Measurements from ENCODE around the gene ITPR1. TPM values are rescaled to one million over a fixed set of nuclear protein-coding genes. Genes with fewer than 3 reads are reported as not detected.

Gene ITPR1
- total and polyA plus RNA-seq, 4 donors: 3.7 to 39.4 (median 8.2) TPM

DNA sequence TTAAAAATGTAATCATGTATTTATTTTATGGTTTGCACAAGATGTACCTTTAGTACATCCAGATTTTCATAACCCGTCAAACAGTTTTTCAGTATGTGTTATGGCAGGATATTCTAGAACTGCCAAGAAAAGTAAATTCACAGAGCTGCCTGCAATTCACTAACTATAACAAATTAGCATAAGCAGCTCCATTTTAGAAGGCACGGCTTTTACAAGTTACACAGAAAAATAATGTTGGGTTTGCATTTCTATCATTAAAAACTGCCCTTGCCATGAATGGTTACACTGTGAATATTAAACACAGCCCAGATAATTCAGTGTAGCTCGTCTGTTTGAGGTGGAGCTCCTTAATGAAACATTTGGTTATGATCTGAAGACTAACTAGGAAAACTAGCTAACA, 391.7 kb downstream of the ITPR1 start:
- Histone ChIP-seq H3K4me1 (ENCODE audit: control insufficient read depth in 4 of 4, insufficient read depth in 4 of 4, low read length in 3 of 4) (peaks cover 0 to 7% (median 3%) of the 10 kb centered on the region in 4 donors), H3K9me3 (ENCODE audit: control insufficient read depth in 4 of 4, low read length in 3 of 4) (no peaks in the 10 kb centered on the region), H3K27me3 (ENCODE audit: control insufficient read depth in 4 of 4, insufficient read depth in 4 of 4, low read length in 3 of 4) (no peaks in the 10 kb centered on the region), H3K27ac (ENCODE audit: low read depth in 1 of 2, low read length in 2 of 2) (no peak overlapping the region), H3K4me3 (ENCODE audit: low read depth in 1 of 3, low read length in 3 of 3) (no peak overlapping the region), H3K36me3 (ENCODE audit: control insufficient read depth in 4 of 4, insufficient read depth in 3 of 4, low read depth in 1 of 4, low read length in 3 of 4) (no peaks in the 10 kb centered on the region), H3K9ac (ENCODE audit: low read depth in 1 of 2, low read length in 2 of 2) (no peak overlapping the region)
- WGBS: 92% methylated on average over 3 of the region's 3 CpGs
- no peak for DNase-seq (ENCODE audit: low spot score)
- no peak for TF ChIP-seq SP1 (IDR thresholded peaks at IDR 0.05)
- no peak for TF ChIP-seq HNF4G (IDR thresholded peaks at IDR 0.05)
- no peak for TF ChIP-seq NR2F2 (IDR thresholded peaks at IDR 0.05)
- TF ChIP-seq HNF4A (conservative IDR thresholded peaks at IDR 0.05): no peak
- TF ChIP-seq, protein P1, sequence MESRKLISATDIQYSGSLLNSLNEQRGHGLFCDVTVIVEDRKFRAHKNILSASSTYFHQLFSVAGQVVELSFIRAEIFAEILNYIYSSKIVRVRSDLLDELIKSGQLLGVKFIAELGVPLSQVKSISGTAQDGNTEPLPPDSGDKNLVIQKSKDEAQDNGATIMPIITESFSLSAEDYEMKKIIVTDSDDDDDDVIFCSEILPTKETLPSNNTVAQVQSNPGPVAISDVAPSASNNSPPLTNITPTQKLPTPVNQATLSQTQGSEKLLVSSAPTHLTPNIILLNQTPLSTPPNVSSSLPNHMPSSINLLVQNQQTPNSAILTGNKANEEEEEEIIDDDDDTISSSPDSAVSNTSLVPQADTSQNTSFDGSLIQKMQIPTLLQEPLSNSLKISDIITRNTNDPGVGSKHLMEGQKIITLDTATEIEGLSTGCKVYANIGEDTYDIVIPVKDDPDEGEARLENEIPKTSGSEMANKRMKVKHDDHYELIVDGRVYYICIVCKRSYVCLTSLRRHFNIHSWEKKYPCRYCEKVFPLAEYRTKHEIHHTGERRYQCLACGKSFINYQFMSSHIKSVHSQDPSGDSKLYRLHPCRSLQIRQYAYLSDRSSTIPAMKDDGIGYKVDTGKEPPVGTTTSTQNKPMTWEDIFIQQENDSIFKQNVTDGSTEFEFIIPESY (IDR thresholded peaks at IDR 0.05): no peak
- TF ChIP-seq RAD21 (IDR thresholded peaks at IDR 0.05): no peak
- no peak for TF ChIP-seq FOXA1 (IDR thresholded peaks at IDR 0.05)
- TF ChIP-seq, protein P2, sequence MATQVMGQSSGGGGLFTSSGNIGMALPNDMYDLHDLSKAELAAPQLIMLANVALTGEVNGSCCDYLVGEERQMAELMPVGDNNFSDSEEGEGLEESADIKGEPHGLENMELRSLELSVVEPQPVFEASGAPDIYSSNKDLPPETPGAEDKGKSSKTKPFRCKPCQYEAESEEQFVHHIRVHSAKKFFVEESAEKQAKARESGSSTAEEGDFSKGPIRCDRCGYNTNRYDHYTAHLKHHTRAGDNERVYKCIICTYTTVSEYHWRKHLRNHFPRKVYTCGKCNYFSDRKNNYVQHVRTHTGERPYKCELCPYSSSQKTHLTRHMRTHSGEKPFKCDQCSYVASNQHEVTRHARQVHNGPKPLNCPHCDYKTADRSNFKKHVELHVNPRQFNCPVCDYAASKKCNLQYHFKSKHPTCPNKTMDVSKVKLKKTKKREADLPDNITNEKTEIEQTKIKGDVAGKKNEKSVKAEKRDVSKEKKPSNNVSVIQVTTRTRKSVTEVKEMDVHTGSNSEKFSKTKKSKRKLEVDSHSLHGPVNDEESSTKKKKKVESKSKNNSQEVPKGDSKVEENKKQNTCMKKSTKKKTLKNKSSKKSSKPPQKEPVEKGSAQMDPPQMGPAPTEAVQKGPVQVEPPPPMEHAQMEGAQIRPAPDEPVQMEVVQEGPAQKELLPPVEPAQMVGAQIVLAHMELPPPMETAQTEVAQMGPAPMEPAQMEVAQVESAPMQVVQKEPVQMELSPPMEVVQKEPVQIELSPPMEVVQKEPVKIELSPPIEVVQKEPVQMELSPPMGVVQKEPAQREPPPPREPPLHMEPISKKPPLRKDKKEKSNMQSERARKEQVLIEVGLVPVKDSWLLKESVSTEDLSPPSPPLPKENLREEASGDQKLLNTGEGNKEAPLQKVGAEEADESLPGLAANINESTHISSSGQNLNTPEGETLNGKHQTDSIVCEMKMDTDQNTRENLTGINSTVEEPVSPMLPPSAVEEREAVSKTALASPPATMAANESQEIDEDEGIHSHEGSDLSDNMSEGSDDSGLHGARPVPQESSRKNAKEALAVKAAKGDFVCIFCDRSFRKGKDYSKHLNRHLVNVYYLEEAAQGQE (IDR thresholded peaks at IDR 0.05): no peak
- TF ChIP-seq, protein P3, sequence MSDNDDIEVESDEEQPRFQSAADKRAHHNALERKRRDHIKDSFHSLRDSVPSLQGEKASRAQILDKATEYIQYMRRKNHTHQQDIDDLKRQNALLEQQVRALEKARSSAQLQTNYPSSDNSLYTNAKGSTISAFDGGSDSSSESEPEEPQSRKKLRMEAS (IDR thresholded peaks at IDR 0.05): no peak
- no peak for TF ChIP-seq EGR1 (IDR thresholded peaks at IDR 0.05; ENCODE audit: low read depth in 2 of 2)
- no peak for TF ChIP-seq TAF1 (conservative IDR thresholded peaks at IDR 0.05)

DNA sequence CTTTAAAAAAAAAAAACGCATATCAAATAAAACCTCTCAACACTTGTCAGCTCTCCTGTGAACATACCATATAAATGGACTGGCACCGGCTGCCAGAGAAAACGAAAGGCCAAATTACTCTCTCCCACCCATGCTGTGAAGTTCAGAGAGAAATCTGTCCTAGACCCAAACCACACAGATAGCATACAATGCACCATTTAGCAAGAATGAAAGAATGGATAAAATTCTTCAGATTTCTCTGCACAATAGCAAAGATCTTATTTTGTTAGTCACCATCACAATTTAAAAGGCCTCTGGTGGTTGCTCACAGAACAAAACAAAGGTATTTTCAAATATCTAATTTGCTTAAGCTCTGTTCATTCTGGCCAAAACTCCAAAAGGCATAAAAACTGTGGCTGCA, 392.2 kb downstream of the ITPR1 start:
- H3K36me3 ChIP-seq (ENCODE audit: control insufficient read depth in 4 of 4, insufficient read depth in 3 of 4, low read depth in 1 of 4, low read length in 3 of 4): no peaks in the 10 kb centered on the region
- H3K4me1 ChIP-seq (ENCODE audit: control insufficient read depth in 4 of 4, insufficient read depth in 4 of 4, low read length in 3 of 4): peaks cover 0 to 8% (median 3%) of the 10 kb centered on the region in 4 donors
- no peak overlapping the region for H3K9ac ChIP-seq (ENCODE audit: low read depth in 1 of 2, low read length in 2 of 2)
- H3K4me3 ChIP-seq (ENCODE audit: low read depth in 1 of 3, low read length in 3 of 3): no peak overlapping the region
- no peak for DNase-seq (ENCODE audit: low spot score)
- no peaks in the 10 kb centered on the region for H3K9me3 ChIP-seq (ENCODE audit: control insufficient read depth in 4 of 4, low read length in 3 of 4)
- no peaks in the 10 kb centered on the region for H3K27me3 ChIP-seq (ENCODE audit: control insufficient read depth in 4 of 4, insufficient read depth in 4 of 4, low read length in 3 of 4)
- 93% methylated on average over 3 of the region's 3 CpGs for WGBS
- H3K27ac ChIP-seq (ENCODE audit: low read depth in 1 of 2, low read length in 2 of 2): no peak overlapping the region
- TF ChIP-seq, protein P1 (IDR thresholded peaks at IDR 0.05): no peak
- TF ChIP-seq NR2F2 (IDR thresholded peaks at IDR 0.05) (no peak), RAD21 (IDR thresholded peaks at IDR 0.05) (no peak), HNF4A (conservative IDR thresholded peaks at IDR 0.05) (no peak), EGR1 (IDR thresholded peaks at IDR 0.05; ENCODE audit: low read depth in 2 of 2) (no peak), JUND (IDR thresholded peaks at IDR 0.05) (no peak), TAF1 (conservative IDR thresholded peaks at IDR 0.05) (no peak), HNF4G (IDR thresholded peaks at IDR 0.05) (no peak), FOXA2 (IDR thresholded peaks at IDR 0.05) (no peak), FOXA1 (IDR thresholded peaks at IDR 0.05) (no peak)
- TF ChIP-seq, protein P4, sequence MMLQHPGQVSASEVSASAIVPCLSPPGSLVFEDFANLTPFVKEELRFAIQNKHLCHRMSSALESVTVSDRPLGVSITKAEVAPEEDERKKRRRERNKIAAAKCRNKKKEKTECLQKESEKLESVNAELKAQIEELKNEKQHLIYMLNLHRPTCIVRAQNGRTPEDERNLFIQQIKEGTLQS (IDR thresholded peaks at IDR 0.05): no peak
